ENCODE measurements around the gene COG2. TPM values are rescaled to one million over a fixed set of nuclear protein-coding genes. Genes with fewer than 3 reads are reported as not detected.

The COG2 gene
- total and polyA plus RNA-seq, 2 of the 13 experiments (the other 11 are each of a cell fraction or from before 2014, with no cell fraction given), result 16.8 to 36.3 TPM

- TF ChIP-seq ZNF784 (CRISPR knock-in tag; IDR thresholded peaks at IDR 0.05; ENCODE audit: borderline replicate concordance), result no peak
- TF ChIP-seq JUND (CRISPR knock-in tag; IDR thresholded peaks at IDR 0.05), result no peak
- no peak for TF ChIP-seq ZNF629 (CRISPR knock-in tag; conservative IDR thresholded peaks at IDR 0.05)
- TF ChIP-seq ZNF639 (CRISPR knock-in tag; conservative IDR thresholded peaks at IDR 0.05), result no peak
- TF ChIP-seq ZNF770 (CRISPR knock-in tag; IDR thresholded peaks at IDR 0.05), result 0 out of 2 replicates have a peak, but pooled peaks have one; percentile 35
- TF ChIP-seq CTCF (CRISPR knock-in tag; IDR thresholded peaks at IDR 0.05), result peak; percentile 79
- TF ChIP-seq KAT8 (CRISPR knock-in tag; IDR thresholded peaks at IDR 0.05), result peak; percentile 31; the same call in 1 of the 2 replicates
- TF ChIP-seq STAG1 (CRISPR knock-in tag; IDR thresholded peaks at IDR 0.05), result peak; percentile 77
- no peak for TF ChIP-seq ZNF326 (CRISPR knock-in tag; IDR thresholded peaks at IDR 0.05; ENCODE audit: borderline replicate concordance)
- peak; percentile 32; the same call in 1 of the 2 replicates for TF ChIP-seq ZFY (CRISPR knock-in tag; IDR thresholded peaks at IDR 0.05)
- TF ChIP-seq JARID2 (CRISPR knock-in tag; IDR thresholded peaks at IDR 0.05; ENCODE audit: insufficient replicate concordance), result no peak
- TF ChIP-seq SALL1 (CRISPR knock-in tag; IDR thresholded peaks at IDR 0.05), result no peak
- no peak for TF ChIP-seq ZNF142 (CRISPR knock-in tag; IDR thresholded peaks at IDR 0.05)
These were observed 73.2 kb downstream of the COG2 start (continued) for GRCh38 chr1:230715510-230715909.
